Limb (tissue), 2 donors: ENCODE measurements around the gene CRYGS.
"Not testable (repeated sequence)": the region's sequence is repeated elsewhere in the genome, so short reads cannot be mapped to it uniquely, and the experiment has no call there.

Source experiments
- DNase-seq, 2 donors: peaks; one replicate each; pipeline ENCODE4 v3.0.0-alpha.2; 2016; ENCODE audit errors: extremely low spot score in 2 of 2

CRYGS gene

GRCh38 chr3:186544281-186544680, at the start of gene CRYGS:
Gene CRYGS, minus strand, starts transcription at chr3:186544380. Its CDS starts 54 bp downstream, at chr3:186544326.
- no peak for DNase-seq

GRCh38 chr3:186593862-186594261, 49.7 kb upstream of the CRYGS start:
- no peak for DNase-seq

GRCh38 chr3:186592682-186593081, 48.5 kb upstream of the CRYGS start:
- no peak for DNase-seq

- no peak for DNase-seq
These were observed 46.6 kb upstream of the CRYGS start for GRCh38 chr3:186590580-186591295.

GRCh38 chr3:186589856-186590579, 45.8 kb upstream of the CRYGS start:
- no peak for DNase-seq

- DNase-seq: no peak
These were observed 44.9 kb upstream of the CRYGS start for GRCh38 chr3:186589121-186589520.

- no peak for DNase-seq
These were observed 44.5 kb upstream of the CRYGS start for GRCh38 chr3:186588632-186589031.

- DNase-seq: no peak
These were observed 43.0 kb upstream of the CRYGS start for GRCh38 chr3:186587183-186587582.

- not testable (repeated sequence) for DNase-seq
These were observed 42.1 kb upstream of the CRYGS start for GRCh38 chr3:186586245-186586644.

GRCh38 chr3:186583831-186584230, 39.7 kb upstream of the CRYGS start:
- DNase-seq: no peak

GRCh38 chr3:186582541-186582940, 38.4 kb upstream of the CRYGS start:
- DNase-seq: no peak

GRCh38 chr3:186580785-186581184, 36.6 kb upstream of the CRYGS start:
- no peak for DNase-seq

- DNase-seq: no peak
These were observed 33.3 kb upstream of the CRYGS start for GRCh38 chr3:186577521-186577920.

- no peak for DNase-seq
These were observed 27.4 kb upstream of the CRYGS start for GRCh38 chr3:186571644-186572013.

GRCh38 chr3:186570941-186571643, 26.9 kb upstream of the CRYGS start:
- DNase-seq: no peak

GRCh38 chr3:186570096-186570940, 26.1 kb upstream of the CRYGS start, which contains the start of gene DNAJB11:
Gene DNAJB11, plus strand, starts transcription at chr3:186570720. Its CDS starts 178 bp downstream, at chr3:186570898.
- DNase-seq: peak; percentile 98 to 99

- no peak for DNase-seq
These were observed 25.6 kb upstream of the CRYGS start for GRCh38 chr3:186569779-186570095.

GRCh38 chr3:186569361-186569760, 25.2 kb upstream of the CRYGS start:
- DNase-seq: not testable (repeated sequence)

- DNase-seq: peak; percentile 92 to 99
These were observed 23.1 kb upstream of the CRYGS start, which contains the start of gene TBCCD1 for GRCh38 chr3:186567072-186567921. Gene TBCCD1, minus strand, starts transcription at chr3:186567339. Its CDS starts 3,010 bp downstream, at chr3:186564329.

- DNase-seq: no peak
These were observed 22.5 kb upstream of the CRYGS start for GRCh38 chr3:186566772-186567071.

GRCh38 chr3:186564586-186564985, 20.4 kb upstream of the CRYGS start:
- DNase-seq: no peak
